HG03175 (cell line): ENCODE results near the gene MTERF4.

Experiments
- ATAC-seq: cut with Tn5 transposase; IDR thresholded peaks from one replicate; pipeline ENCODE4 v1.9.1; 2021; ENCODE audit warnings: mild to moderate bottlenecking, moderate library complexity; ENCODE audit not compliant: unreplicated experiment

The MTERF4 gene

DNA sequence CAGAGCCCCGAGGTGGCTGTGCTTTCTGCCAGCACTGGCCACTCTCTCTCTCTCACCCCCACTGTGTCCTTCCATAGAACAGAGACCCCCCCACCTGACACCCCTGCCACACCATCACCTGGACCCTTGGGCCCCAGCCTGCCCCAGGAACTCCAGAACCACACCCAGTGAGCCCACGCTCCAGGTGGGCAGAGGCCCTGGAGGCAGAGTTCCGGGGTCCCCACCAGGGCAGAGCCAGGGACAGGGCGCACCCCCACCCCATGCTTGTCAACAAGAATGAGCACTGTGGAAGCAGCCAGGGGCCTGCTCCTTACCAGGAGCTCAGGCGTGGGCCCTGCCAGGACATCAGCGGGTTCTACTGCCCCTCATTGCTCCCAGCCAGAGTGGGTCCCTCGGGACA lies 32.6 kb upstream of the MTERF4 start:
- no peak for ATAC-seq

DNA sequence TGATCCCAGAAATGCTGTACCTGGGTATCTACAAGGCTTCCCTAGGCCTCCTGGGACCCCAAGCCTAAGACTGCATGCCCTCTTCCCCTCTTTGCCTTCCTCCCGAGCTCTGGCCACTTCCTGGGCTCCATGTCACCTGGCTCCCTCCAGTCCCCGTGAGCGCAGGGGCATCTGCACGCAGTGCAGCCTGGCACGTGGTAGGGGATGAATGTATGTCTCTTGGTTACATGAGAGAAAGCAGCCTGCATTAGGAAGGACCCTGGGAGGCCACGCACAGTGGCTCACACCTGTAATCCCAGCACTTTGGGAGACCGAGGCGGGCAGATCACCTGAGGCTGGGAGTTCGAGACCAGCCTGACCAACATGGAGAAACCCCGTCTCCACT lies 31.3 kb upstream of the MTERF4 start:
- ATAC-seq = no peak

DNA sequence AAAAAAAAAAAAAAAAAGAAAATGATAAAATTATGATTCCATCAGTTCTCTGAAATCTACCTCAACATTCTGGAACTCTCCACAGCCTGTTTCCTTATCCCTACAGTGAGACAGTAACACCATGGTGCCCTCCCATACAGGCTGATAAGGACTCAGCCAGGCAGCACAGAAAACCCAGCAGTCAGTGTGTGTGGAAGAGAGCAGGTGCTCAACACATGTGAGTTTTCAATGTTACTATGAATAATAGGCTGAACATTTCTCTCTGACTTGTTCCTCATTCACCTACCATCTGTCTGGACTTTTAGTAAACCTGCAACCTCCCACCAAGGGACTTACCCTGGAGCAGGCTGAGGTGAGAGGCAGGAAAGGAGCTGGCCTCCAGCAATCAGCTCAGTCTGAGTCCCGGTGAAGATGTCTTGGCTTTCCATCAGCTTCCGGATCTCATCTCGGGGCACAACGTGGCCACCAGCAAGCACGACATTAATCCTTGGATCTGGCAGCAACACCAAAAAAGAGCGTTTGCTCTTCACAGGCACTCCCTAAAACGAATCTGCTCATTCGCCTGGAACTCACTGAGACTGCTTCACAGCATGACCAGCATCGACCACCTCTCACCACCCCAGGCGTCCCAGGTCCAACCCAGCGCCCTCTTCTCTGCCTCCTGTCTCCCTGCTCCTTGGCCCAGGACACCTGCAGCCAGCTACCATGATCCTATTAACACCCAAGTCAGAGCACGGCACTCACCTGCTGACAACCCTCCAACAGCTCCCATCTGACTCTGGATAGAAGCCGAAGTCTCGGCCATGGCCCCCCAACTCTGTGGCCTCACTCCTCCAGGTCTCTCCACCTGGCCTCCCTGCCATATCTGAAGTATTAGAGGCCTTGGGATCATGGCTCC lies 30.7 kb upstream of the MTERF4 start:
- no peak for ATAC-seq

DNA sequence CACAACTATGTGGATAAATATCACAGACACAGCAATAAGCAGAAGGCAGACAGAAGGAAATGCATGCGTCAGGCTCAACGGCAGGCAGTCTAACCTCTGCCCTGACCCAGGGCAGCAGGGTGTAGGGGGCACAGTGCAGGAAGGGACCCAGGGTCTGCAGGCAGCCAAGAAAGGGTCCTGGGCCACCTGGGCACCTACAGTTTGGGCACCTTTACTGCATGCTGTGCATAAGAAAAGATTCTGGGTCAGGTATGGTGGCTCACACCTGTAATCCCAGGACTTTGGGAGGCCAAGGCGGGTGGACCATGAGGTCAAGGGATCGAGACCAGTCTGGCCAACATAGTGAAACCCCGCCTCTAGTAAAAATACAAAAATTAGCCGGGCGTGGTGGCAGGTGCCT lies 29.4 kb upstream of the MTERF4 start:
- no peak for ATAC-seq

DNA sequence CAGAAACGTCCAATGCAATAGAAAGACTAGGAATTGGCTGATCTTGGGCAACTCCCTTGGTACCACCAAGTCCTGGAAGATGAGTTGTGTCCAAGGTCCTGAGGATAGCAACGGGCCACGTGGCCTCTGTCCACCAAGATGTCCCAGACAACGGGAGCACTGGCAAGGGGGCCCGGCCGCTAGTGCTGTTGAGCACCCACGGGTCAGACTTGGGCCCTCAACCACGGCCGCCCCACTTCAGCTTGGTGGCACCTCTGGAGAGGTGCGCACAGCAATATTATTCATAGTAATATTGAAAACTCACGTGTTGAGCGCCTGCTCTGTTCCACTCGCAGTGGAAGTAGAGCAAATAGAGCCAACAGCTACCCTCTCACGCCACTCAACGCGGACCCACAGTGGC lies 28.2 kb upstream of the MTERF4 start:
- ATAC-seq = no peak

GRCh38 chr2:241129086-241129871 lies 27.2 kb upstream of the MTERF4 start:
- no peak for ATAC-seq

GRCh38 chr2:241128266-241128665 lies 26.2 kb upstream of the MTERF4 start:
- no peak for ATAC-seq

DNA sequence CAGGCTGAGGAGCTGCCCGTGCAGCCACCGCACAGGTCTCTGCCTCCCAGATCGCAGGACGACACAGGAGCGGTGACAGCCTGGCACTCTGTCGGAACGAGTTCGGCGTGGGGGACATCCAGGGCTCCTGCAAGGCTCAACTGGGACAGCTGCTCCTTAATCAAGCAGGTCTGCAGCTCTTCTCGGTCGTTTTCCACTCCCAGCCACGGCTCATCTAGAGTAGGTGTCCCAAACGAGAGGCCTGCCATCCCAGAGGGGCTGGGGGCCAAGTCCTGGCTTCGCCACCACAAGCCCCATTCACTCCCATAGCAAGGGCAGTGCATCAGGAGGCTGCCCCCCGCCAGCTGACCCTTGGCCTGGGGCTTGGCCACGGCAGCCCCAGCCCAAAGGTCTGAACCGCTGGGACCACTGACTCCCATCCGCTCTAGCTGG lies 24.7 kb upstream of the MTERF4 start:
- ATAC-seq = no peak

DNA sequence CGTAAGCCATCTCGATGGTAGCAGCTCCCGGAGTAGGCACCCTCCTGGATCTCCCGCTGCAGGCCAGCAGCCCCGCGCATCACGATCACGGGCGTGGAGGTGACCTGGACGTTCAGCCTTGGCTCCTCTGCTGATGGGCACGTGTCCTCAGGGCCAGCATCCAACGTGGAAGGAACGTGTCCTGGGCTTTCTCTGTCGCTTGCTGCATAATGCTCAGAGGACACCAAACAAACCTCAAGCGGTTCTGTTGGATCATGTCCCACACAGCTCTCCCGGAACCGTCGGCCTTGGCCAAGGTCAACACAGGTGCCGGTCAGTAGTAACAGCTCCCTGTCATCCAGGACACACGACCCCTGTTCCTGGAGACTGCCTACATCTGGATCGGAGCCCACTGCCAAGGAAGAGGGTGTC lies 24.1 kb upstream of the MTERF4 start:
- ATAC-seq = no peak

DNA sequence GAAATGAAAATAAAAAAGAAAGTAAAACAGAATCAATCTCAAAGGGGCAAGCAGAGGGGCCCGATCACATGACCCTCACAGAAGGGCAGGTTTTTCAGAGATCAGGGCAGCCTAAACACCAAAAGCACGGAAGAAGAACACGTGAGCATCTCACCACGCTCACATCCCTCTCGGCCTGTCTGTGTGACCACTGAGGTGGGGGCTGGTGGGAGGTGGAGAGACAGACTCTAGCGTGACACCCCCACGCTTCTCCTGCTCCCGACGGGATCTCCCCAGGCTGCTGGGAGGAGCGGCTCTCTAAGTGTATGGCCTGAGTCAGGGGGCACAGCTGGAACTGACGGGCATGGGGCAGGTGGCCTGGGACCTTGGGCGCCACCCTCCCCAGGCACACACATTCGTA lies 23.5 kb upstream of the MTERF4 start:
- no peak for ATAC-seq

GRCh38 chr2:241123816-241124536 lies 21.9 kb upstream of the MTERF4 start:
- no peak for ATAC-seq

DNA sequence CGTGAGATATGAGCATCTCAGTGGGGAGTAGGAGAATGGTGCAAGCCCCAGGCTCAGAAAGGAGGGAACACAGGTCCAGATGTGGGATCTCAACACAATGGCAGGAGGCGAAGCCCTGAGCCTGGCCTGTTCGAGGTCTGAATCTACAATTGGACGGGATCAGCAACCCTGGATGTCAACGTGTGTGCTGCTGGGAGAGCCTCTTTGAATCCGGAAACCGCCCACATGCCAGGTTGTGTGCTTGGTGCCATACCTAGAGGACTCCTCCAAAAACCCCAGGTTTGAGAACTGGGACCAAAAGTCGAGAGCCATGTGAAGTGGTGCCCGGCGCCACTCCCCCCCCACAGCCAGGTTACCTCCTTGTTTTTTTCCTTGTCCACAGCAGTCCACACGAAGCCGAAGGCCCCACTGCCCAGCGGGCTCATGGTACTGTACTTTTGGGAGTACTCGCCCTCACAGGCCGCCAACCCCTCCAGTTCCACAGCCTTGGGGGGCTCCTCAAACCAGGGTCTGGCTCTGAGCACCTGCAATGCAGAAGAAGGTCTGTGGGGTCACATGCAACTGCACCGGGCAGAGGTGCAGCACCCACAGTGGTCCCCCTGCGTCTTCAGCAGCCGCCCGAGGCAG lies 20.4 kb upstream of the MTERF4 start:
- no peak for ATAC-seq

DNA sequence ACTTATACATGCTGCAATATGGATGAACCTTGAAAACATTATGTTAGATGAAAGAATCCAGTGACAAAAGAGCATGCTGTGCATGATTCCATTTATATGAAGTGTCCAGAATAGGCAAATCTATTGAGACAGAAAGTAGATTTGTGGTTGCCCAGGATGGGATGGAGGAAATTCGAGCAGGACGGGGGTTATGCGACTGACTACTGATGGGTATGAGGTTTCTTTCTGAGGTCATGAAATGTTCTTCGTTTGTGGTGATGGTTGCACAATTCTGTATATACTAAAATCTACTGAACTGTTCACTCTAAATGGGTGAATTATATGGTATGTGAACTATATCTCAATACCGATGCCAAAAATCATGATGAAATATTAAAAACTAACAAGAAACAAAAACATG lies 18.9 kb upstream of the MTERF4 start:
- no peak for ATAC-seq

DNA sequence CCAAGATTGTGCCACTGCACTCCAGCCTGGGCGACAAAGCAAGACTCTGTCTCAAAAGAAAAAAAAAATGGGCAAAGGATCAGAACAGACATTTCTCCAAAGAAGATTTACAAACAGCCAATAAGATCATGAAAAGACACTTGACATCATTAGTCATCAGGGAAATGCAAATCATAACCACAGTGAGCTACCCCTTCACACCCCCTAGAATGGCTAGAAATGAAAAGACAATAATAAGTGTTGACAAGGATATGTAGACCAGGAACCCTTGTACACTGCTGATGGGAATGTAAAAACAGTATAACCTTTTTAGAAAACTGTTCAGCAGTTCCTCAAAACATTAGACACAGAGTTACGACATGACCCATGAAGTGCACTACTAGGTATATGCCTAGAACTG lies 18.4 kb upstream of the MTERF4 start:
- ATAC-seq = no peak

DNA sequence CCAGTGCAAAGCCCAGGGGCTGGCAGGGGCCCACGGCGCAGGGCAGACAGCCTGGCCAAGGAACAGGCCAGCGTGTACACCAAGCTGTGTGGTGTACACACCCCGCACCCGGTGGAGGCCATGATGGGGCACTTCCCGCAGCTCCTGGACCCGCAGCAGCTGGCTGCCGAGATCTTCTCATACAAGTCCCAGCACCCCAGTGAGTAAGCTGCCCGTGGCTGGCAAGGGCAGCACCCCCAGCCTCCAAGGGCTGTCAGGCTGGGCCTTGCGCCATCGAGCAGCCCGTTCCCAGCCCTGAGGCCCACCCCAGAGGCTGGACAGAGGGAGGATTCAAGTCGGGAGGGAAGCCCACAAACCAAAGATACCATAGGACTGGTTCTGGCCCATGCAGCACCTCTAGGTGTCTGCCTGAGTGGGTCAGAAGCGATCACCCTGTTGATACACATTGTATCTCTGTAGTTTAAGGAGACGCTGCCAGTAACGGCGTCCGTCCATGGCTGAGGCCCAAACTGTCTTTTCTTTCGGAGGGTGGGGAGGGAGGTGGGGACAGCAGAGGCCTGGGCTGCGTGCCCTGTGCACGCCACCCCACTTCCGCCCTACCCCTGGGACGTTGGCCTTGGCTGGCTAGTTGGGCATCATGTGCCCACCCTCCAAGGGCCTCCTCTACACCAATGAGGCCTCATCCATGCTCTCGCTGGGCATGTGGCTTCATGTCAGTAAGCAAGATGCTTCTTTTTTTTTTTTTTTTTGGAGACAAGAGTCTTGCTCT lies 16.8 kb upstream of the MTERF4 start:
- ATAC-seq = no peak

DNA sequence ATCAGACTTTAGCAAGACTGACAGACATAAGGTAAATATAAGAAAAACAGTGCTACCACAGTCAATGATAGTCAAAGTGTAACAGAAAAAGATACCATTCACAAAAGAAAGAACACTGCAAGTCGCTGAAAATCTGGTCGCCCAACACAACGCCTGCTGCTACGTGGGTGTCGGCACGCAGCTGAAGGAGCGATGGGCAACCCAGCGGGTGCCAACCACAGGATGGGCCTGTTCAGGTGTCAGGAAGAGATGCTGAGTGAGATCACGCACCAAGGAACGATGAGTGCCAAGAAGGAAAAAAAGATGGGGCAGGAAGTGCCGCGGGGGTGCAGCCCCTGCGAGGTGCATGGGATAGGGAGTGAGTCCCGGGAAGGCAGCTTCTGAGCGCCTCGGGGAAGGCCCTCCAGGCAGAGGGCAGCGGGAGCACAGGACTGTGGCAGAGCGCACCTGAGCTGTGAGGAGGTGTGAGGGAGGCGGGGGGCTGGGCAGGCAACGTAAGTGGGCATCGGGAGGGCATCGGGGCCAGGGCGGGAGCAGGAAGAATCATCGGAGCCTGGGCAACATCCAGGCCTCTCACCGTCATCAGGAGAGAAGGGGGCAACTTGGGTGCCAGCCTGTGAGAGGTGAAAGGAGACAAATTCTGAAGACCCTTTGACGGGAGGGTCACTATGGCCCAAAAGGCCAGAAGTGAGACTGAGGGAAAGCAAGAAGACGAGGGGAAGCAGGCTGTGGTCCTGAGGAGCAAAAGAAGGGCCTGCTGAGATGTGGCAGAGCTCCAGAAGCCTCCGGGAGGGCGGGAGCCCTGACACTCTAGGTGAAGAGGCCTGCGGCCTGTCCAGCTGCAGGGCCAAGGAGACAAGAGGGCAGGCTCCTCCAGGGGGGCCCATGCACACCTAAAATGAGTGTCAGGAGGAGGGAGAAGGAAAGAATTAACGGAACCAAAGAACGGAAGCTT lies 14.8 kb upstream of the MTERF4 start:
- no peak for ATAC-seq

DNA sequence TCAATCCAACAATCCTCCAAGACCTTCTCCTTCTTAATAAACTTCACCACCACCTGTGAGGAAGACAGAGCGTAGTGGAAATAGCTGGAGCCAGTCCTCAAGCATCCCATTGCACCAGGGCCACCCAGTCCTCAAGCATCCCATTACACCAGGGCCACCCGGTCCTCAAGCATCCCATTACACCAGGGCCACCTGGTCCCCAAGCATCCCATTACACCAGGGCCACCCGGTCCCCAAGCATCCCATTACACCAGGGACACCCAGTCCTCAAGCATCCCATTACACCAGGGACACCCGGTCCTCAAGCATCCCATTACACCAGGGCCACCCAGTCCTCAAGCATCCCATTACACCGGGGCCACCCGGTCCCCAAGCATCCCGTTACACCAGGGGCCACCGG lies 13.3 kb upstream of the MTERF4 start:
- ATAC-seq = no peak

- ATAC-seq = no peak
Measured at GRCh38 chr2:241114836-241115235, 12.7 kb upstream of the MTERF4 start.

DNA sequence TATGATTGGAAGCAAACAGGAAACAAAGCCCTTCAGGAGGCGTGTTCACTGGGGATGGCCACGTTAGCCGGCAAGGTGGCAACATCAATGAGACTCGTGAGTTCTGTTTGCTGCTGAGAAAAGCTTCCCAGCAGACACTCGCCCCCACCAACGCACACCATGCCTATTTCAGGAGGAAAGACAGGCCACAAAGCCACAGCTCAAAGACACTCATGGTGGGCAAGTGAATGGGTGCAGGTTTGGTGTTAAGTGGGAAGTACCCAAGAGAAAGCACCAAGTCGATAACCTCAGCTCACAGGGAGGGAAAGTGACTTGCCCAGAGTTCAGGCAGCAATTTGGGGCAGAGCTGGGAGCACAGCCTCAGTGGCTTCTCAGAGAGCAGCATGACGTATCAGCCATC lies 10.5 kb upstream of the MTERF4 start:
- ATAC-seq = no peak
